NCI-H1694 treated with DMSO at 0.1 percent for 48 hours (cell line): ENCODE data around the gene TCEA2.
"Not testable (repeated sequence)": the region's sequence is repeated elsewhere in the genome, so short reads cannot be mapped to it uniquely, and the experiment has no call there.

Experiments used
- DNase-seq: peaks from one replicate; lab custom pipeline; 2025; lab: John Stamatoyannopoulos, UW

TCEA2 gene

GRCh38 chr20:64077876-64078551, 15.0 kb downstream of the TCEA2 start:
- no peak for DNase-seq

- no peak for DNase-seq
Observed at GRCh38 chr20:64078934-64079272, 15.9 kb downstream of the TCEA2 start.

GRCh38 chr20:64079273-64080012, 16.4 kb downstream of the TCEA2 start, which contains the start of gene RGS19:
TSS of gene RGS19 (minus strand) at chr20:64079518. CDS start at chr20:64076886, 2,632 bp downstream.
- peak; percentile 22 for DNase-seq

GRCh38 chr20:64080013-64080812, 17.2 kb downstream of the TCEA2 start, which contains the start of gene OPRL1:
TSS of gene OPRL1 (plus strand) at chr20:64080082. CDS start at chr20:64092721, 12,639 bp downstream.
- no peak for DNase-seq

GRCh38 chr20:64080813-64081623, 18.0 kb downstream of the TCEA2 start:
- no peak for DNase-seq

GRCh38 chr20:64081624-64081964, 18.6 kb downstream of the TCEA2 start:
- no peak for DNase-seq

DNA sequence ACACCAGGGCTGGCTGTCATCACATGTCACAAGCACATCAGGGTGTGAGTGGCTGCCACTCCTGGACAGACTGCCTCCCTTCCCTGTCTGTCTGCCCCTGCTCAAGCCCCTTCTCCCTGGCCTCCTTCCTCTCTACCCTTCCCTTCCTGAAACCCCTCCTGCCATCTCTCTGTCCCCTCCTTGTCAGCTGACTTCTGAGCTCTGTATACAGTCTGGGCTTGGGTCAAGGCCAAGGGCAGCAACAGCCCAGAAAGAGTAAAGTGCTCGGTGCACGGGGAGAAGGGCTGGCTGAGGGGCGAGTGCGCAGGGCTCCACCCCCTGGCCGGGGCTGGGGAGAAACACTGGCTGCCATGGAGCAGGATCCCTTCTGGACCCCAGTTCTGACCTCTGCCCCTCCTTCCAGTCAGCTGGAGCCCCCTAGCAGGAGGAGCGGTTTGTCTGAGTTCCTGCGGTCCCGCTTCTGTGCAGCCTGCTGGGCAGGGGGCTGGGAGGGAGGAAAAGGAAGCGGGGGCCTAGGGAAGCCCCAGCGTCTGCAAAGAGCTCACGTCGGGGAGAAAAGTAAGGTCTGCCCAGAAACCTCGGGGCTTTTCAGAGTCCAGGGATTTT, 19.2 kb downstream of the TCEA2 start:
- no peak for DNase-seq

DNA sequence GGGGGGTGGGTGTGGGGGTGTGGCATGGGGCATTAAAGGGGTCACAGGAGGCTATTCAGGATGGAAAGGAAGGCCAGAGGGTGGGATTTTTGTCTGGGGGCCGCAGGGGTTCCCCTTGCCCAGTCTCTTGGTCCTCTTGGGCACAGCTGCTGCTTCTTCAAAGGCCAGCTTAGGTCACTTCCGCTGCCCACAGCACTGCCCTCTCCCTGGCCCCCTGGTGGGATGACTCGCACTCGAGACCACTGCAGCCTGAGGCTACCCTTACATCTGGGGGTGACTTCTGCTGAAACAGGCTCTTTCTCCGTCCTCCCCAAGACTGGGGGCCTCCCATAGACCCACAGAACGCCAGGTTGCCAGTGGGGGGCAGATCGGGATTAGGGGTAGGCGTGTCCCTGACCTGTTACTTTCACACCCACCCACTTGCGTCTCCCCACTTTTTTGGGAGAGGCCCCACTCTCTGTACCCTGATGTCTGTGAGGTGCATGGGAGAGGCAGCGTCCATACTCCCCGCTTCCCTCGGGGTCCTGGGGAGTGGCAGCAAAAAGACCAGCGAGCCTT, 19.9 kb downstream of the TCEA2 start:
- DNase-seq: no peak

GRCh38 chr20:64083378-64083803, 20.4 kb downstream of the TCEA2 start:
- peak; percentile 60 for DNase-seq

DNA sequence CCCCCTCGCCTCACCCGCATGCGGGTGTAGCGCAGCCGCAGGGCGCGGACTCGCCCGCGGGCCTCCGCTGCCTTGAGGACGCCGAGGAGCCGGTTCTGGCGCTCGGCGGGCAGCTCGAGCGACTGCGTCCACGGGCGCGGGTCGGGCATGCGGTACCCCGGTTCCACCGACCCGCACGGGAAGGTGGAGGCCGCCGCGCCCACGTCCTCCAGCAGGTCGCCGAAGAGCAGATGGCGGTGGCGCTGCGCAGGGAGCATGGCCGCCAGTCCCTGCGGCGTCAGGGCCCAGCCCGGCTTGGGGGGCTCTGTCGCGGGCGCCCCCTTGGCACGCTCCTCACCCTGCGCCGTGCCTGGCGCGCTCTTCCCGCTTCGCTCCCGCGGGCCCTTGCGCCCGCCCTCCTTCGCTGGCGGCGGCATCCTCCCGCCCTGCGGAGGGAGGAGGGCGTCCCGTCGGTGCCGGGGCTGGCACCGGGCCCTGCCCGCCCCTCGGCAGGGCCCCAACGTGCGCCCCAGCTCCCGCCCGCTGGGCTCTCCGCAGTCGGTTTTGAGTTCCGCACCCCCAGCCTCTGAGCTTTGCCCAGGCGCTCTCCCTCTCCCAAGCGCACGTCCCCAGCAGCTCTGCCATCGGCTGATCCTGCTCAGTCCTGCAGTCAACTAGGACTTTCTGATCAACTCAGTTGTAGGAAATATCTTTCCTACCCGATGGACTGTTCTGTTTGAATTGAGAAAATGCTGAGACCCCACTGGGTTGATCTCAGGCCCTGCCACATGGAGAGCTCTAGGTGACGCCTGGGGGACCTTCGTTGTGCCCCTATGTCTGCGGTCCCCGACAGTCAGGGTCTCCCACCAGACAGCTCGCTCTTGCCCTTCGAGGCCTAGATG, 21.0 kb downstream of the TCEA2 start, which contains the start of gene LKAAEAR1:
TSS of gene LKAAEAR1 (minus strand) at position 595 of the 881 bp plus-strand sequence. CDS start at position 416, 179 bp downstream.
- no peak for DNase-seq

DNA sequence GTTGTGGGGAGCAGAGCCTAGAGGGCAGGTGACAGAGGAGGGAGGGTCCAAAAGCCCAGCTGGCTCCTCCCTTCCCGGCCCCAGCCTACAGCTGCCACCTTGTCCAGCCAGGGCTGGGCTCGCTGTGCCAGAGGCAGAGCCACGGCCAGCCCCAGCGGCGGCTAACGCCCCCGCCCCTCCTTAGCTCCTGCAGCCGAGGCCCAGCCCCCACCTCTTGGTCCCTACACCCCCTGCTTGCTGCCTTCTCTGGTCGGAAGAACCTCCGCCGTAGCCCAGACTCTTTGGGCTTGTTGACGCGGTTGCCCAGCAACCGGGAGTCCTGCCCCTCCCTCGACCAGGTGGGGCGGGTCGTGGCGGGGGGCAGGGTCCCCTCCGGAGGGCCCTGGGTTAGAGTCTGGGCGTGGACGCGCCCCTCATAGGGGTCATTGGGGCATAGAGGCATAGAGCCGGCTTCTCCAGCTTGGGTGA, 21.7 kb downstream of the TCEA2 start:
- DNase-seq: no peak

DNA sequence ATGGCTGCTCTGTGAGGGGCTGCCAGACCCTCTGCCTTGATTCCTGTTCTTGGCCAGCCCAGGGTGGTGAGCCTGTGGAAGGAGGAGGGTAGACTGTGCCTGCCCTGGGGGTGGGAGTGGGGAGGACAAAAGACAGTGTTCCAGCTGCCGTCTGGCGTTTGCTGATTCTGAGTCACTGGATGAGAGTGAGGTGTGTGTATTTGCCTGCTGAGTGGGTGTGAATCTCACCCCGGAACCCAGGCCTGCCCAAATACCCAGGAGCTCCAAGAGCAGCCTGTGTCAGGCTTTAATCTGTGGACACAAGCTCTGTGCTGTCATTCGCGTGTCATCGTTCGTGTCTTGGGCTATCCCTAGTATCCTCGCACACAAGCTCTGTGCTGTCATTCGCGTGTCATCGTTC, 23.8 kb downstream of the TCEA2 start:
- DNase-seq: no peak

- DNase-seq: not testable (repeated sequence)
Observed at GRCh38 chr20:64087226-64087825, 24.3 kb downstream of the TCEA2 start.

DNA sequence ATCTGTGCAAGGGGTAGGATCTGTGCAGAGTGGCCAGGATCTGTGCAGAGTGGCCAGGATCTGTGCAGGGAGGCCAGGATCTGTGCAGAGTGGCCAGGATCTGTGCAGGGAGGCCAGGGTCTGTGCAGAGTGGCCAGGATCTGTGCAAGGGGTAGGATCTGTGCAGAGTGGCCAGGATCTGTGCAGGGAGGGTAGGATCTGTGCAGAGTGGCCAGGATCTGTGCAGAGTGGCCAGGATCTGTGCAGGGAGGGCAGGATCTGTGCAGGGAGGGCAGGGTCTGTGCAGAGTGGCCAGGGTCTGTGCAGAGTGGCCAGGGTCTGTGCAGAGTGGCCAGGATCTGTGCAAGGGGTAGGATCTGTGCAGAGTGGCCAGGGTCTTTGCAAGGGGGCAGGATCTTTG, 25.6 kb downstream of the TCEA2 start:
- not testable (repeated sequence) for DNase-seq

DNA sequence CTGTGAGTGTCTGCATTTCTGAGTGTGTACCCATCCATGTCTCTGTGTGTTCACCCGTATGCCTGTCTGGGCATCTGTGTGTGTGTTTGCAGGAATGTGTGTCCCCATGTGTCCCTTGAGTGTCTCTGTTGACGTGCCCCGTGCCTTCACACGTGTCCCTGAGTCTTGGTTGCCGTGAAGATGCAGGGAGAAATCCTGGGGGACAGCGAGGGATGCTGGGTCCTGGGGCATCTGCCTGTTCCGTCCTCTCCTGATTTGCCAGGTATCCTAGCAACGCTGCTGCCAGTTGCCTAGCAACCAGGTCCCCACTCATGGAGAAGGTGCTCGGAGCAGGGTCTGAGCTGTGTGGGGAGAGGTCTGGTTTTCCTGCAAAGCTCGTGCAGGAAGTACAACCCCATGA, 27.2 kb downstream of the TCEA2 start:
- no peak for DNase-seq

- DNase-seq: no peak
Observed at GRCh38 chr20:64091340-64091739, 28.3 kb downstream of the TCEA2 start.

GRCh38 chr20:64091770-64092169, 28.8 kb downstream of the TCEA2 start:
- DNase-seq: no peak

DNA sequence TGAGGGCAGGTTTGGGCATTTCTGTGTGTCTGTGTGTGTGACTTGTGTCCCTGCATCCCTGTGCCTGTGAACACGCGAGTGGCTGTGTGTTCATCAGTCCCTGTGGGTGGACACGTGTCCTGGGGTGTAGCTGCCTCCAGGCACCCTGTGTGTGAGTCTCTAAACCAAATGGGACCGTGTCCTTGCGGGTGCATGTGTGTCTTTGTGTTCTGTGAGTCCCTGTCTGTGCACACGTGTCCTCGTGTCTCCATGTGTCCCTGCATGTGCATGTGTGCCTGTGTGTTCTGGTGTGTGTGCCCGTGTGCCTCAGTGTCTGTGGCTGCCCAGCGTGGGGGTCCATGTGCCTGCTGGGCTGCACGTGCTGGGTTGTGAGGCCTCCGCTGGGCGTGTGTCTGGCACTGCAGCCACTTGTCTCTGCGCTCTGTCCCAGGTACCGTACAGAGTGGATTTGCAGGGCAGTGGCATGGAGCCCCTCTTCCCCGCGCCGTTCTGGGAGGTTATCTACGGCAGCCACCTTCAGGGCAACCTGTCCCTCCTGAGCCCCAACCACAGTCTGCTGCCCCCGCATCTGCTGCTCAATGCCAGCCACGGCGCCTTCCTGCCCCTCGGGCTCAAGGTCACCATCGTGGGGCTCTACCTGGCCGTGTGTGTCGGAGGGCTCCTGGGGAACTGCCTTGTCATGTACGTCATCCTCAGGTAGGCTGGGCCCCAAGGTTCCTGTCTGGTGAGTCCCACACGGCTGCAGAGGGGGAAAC, 29.4 kb downstream of the TCEA2 start:
- DNase-seq: no peak
